Mesendoderm (in vitro differentiated cells): ENCODE data around the gene SMLR1.

Source experiments
- DNase-seq: peaks from one replicate; pipeline ENCODE4 v3.0.0; 2013
- H2AK5ac ChIP-seq: 2 replicates; pipeline ENCODE4 v1.6.1; 2013; ENCODE audit warnings: low read length, inconsistent platforms
- H2BK120ac ChIP-seq: 2 replicates; pipeline ENCODE4 v1.6.1; 2013; ENCODE audit warnings: low read depth, mild to moderate bottlenecking, low read length, moderate library complexity, mixed read lengths
- H2BK15ac ChIP-seq: replicated peaks from 2 replicates; pipeline ENCODE4 v1.6.1; 2013; ENCODE audit warnings: low read depth, mild to moderate bottlenecking, moderate library complexity
- H2BK5ac ChIP-seq: 2 replicates; pipeline ENCODE4 v1.6.1; 2013; ENCODE audit warnings: low read length, inconsistent platforms
- H3K18ac ChIP-seq: 2 replicates; pipeline ENCODE4 v1.6.1; 2013; ENCODE audit warnings: mild to moderate bottlenecking, low read length, mixed read lengths
- H3K23ac ChIP-seq: one replicate; pipeline ENCODE4 v1.6.1; 2013; ENCODE audit warnings: low read length
- H3K27ac ChIP-seq: 2 replicates; pipeline ENCODE4 v1.5.1; 2013; ENCODE audit warnings: low read depth, mild to moderate bottlenecking, inconsistent platforms, low read length, moderate library complexity
- H3K27me3 ChIP-seq: 2 replicates; pipeline ENCODE4 v1.6.1; 2013; ENCODE audit warnings: low read length, control low read depth, mild to moderate bottlenecking, inconsistent platforms; ENCODE audit not compliant: insufficient read depth, poor library complexity
- H3K36me3 ChIP-seq: 2 replicates; pipeline ENCODE4 v1.6.1; 2013; ENCODE audit warnings: low read length, inconsistent platforms; ENCODE audit not compliant: control insufficient read depth, insufficient read depth
- H3K4ac ChIP-seq: one replicate; pipeline ENCODE4 v1.6.1; 2013; ENCODE audit warnings: low read depth, mild to moderate bottlenecking, low read length, moderate library complexity
- H3K4me1 ChIP-seq: 2 replicates; pipeline ENCODE4 v1.6.1; 2013; ENCODE audit warnings: low read depth, low read length, inconsistent platforms; ENCODE audit not compliant: control insufficient read depth
- H3K4me2 ChIP-seq: 2 replicates; pipeline ENCODE4 v1.6.1; 2013; ENCODE audit warnings: low read length
- H3K4me3 ChIP-seq: 2 replicates; pipeline ENCODE4 v1.5.1; 2013; ENCODE audit warnings: mild to moderate bottlenecking, low read length
- H3K56ac ChIP-seq: one replicate; pipeline ENCODE4 v1.6.1; 2013; ENCODE audit warnings: low read length
- H3K79me1 ChIP-seq: 2 replicates; pipeline ENCODE4 v1.6.1; 2013; ENCODE audit warnings: low read length, inconsistent platforms
- H3K79me2 ChIP-seq: 2 replicates; pipeline ENCODE4 v1.6.1; 2013; ENCODE audit warnings: mild to moderate bottlenecking, low read length; ENCODE audit not compliant: control insufficient read depth, insufficient read depth
- H3K9ac ChIP-seq: 2 replicates; pipeline ENCODE4 v1.6.1; 2013; ENCODE audit warnings: low read length, inconsistent platforms
- H4K5ac ChIP-seq: one replicate; pipeline ENCODE4 v1.6.1; 2013; ENCODE audit warnings: low read length
- H4K8ac ChIP-seq: one replicate; pipeline ENCODE4 v1.6.1; 2013; ENCODE audit warnings: low read depth, mild to moderate bottlenecking, control low read depth, low read length, moderate library complexity
- WGBS: extraction: QIAGEN DNeasy Blood & Tissue Kit; methylation state at CpG from one replicate; pipeline ENCODE4 v1.1.7; 2013; ENCODE audit warnings: low lambda C conversion rate, missing lambda C conversion rate; ENCODE audit not compliant: insufficient coverage; ENCODE audit errors: extremely low coverage; 5-methylcytosine and 5-hydroxymethylcytosine counted together

The SMLR1 gene

GRCh38 chr6:130882370-130882769, 55.2 kb downstream of the SMLR1 start:
- Histone ChIP-seq H2AK5ac (no peak overlapping the region), H3K79me2 (no peaks in the 10 kb centered on the region), H3K79me1 (no peaks in the 10 kb centered on the region), H4K5ac (no peak overlapping the region), H3K9ac (no peak overlapping the region), H3K4me1 (no peaks in the 10 kb centered on the region), H4K8ac (no peak overlapping the region), H3K56ac (no peak overlapping the region), H3K27me3 (no peaks in the 10 kb centered on the region), H2BK15ac (no peak overlapping the region), H3K4me3 (no peak overlapping the region), H3K27ac (no peak overlapping the region), H3K36me3 (no peaks in the 10 kb centered on the region), H2BK120ac (no peak overlapping the region), H2BK5ac (no peak overlapping the region), H3K18ac (no peak overlapping the region), H3K4me2 (no peak overlapping the region), H3K4ac (no peak overlapping the region), H3K23ac (no peak overlapping the region)
- DNase-seq = no peak
- no CpG with 5 or more reads among the region's 4 CpGs for WGBS

GRCh38 chr6:130885392-130886192, 58.4 kb downstream of the SMLR1 start:
- Histone ChIP-seq H4K5ac (no peak overlapping the region), H2BK15ac (no peak overlapping the region), H3K4ac (no peak overlapping the region), H4K8ac (no peak overlapping the region), H3K4me3 (no peak overlapping the region), H3K4me1 (no peaks in the 10 kb centered on the region), H3K4me2 (no peak overlapping the region), H3K79me1 (no peaks in the 10 kb centered on the region), H2AK5ac (no peak overlapping the region), H3K9ac (no peak overlapping the region), H3K27ac (no peak overlapping the region), H3K18ac (no peak overlapping the region), H3K79me2 (no peaks in the 10 kb centered on the region), H2BK120ac (no peak overlapping the region), H3K23ac (no peak overlapping the region), H2BK5ac (no peak overlapping the region), H3K27me3 (no peaks in the 10 kb centered on the region), H3K36me3 (no peaks in the 10 kb centered on the region), H3K56ac (no peak overlapping the region)
- WGBS = no CpG with 5 or more reads among the region's 4 CpGs
- DNase-seq = peak; percentile 85
